T-helper 1 cell treated with Interleukin-12 subunit alpha and Interleukin-12 subunit beta and Interleukin-4 antibody, amounts not matched to agents 30 ng/mL and 1 ng/mL, for 36 hours (primary cell): ENCODE data around the gene ANOS1. TPM values are rescaled to one million over a fixed set of nuclear protein-coding genes. Genes with fewer than 3 reads are reported as not detected.

Experiments used
- intact Hi-C: fragments of 100-400 bp; cut with micrococcal nuclease; formaldehyde crosslinking; loops from one replicate; pipeline ENCODE4 v1.15.1; 2024
- total RNA-seq: library from RNA; stranded (reverse); gene quantifications from 2 replicates; pipeline ENCODE4 v1.2.3, GENCODE V29; 2022

ANOS1 gene
- total RNA-seq, 1 donor from 2014 or later: not detected

DNA sequence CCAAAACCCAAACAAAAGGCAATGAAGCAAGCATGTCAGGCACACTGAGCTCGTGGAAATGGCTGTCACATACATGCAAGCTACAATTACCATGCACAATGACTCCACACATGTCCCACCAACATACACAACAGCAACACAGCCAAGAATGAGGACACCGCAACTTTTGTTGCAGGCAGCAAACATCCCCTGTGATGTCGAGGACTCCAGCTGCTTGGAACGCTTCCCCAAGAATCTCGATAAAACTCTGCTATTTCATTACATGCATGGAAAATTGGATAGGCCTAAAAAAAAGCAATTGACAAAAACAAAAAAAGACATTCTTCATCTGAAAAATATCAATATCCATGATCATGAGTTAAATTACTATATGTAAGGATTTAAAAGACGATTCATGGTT, 11.8 kb downstream of the ANOS1 start:
- intact Hi-C loops: no loop called here

DNA sequence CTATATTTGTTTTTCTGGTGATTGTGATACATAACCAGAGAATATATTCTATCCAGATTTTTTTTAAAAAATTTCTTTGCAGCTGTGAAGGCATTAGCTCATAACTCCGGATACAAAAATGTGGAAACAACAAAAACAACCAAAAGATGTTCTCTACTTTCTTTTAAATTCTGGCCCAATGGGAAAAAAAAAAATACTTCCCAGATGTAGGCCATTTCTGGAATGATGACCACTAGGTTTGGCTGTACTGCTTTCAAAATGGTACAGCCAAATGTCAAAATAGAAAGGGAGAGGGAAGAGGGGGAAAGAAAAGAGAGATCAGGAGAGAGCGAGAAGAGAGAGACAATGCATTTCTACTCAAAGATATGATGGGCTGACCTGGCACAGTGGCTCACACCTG, 14.6 kb downstream of the ANOS1 start:
- intact Hi-C loops: no loop called here

DNA sequence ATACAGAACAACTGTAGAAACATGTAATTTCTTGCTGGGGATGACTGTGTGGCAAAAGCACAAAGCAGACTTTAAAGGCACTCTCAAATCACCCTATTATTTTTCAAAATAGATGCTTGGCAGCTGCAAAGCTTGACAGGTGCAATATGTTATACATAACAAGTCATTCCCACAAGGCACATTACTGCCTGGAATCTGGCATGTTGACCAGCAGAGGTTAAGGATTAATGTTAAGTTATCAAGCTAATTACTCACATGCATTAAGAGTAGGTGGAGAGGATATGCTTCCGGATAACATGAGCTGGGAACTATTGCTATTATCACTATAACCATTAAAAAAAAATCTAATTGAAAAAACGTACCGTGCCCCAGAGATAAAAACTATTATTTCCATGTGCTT, 17.8 kb downstream of the ANOS1 start:
- intact Hi-C loops: no loop called here

DNA sequence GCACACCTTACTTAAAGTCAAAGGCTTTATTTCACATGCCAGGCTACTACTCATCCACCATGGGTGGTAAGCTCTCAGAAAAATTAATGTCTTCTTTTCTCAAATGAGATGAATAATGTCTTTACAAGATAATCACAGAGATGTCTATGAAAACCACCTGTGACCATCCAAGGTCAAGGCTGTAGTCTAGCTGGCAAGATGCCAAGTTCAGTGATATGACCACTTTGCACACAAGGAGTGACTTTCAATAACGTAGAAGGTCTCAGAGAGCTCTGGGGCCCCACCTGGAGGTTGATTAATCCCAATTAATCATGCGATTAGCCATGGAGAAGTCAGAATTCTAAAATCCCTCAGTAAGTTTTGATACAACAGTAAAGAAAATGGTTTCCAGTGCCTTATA, 20.5 kb downstream of the ANOS1 start:
- intact Hi-C loops: no loop called here

DNA sequence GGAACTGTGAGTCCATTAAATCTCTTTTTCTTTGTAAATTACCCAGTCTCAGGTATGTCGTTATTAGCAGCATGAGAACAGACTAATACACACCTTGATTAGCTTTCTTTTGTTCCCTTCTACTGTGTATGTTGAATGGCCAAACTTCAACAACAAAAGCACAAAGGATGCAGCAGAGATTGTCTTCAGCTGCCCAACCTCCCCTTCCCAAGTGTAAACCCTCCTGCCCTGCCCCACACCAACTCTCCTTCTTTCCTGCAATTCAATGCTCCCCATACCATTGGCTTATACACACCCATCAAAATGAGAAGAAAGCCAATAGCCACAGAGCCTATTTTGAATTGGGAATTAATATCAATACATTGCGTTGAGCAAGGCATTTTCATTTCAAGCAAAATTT, 27.8 kb downstream of the ANOS1 start:
- intact Hi-C loops: no loop called here

DNA sequence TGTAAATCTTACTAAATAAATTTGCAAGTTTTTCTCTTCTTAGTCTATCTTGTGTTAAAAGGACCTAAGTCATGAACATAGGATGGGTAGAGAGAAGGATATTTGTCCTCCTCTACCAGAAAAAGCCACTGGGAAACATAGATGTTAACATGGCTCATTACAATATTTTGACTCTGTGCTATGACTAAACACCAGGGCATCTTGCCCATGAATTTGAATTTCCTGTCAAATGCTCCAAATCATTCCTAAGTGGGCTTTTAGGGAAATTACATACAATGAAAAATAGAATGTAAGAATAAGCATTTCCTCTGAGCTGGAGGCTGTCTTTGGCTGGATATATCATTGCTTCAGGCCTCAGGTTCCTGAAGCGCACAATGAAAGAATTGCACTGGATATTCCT, 39.1 kb downstream of the ANOS1 start:
- intact Hi-C loops: no loop called here

DNA sequence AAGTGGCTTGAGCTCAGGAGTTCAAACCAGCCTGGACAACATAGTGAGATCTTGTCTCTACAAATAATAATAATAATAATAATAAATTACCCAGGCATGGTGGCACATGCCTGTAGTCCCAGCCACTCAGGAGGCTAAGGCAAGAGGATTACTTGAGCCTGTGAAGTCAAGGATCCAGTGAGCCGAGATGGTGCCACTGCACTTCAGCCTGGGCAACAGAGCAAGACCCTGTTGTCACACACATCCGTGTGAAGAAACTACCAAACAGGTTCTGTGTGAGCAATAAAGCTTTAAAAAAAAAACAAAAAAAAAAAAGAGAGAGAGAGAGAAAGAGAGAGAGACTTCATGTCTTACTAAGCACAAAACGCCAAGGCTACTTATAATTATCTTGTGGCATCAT, 42.5 kb downstream of the ANOS1 start:
- intact Hi-C loops: no loop called here

DNA sequence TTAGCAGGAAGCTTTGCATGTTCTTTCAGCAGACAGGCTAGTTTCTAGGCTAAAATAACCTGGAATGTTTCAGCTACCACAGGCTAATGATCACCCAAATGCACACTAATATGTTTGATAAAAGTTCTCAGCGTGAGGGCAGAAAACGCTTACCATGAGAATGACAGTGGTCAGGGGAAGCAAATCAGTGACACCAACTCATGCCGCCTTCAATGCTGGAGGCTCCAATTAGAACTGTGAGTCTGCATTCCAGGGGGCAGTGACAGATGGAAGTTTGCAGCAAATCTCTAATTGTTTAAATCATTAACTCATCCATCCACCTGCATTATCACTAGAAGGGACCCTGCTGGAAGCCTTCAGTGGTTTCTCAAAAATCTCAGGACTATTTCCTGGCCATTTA, 43.2 kb downstream of the ANOS1 start:
- intact Hi-C loops: no loop called here

DNA sequence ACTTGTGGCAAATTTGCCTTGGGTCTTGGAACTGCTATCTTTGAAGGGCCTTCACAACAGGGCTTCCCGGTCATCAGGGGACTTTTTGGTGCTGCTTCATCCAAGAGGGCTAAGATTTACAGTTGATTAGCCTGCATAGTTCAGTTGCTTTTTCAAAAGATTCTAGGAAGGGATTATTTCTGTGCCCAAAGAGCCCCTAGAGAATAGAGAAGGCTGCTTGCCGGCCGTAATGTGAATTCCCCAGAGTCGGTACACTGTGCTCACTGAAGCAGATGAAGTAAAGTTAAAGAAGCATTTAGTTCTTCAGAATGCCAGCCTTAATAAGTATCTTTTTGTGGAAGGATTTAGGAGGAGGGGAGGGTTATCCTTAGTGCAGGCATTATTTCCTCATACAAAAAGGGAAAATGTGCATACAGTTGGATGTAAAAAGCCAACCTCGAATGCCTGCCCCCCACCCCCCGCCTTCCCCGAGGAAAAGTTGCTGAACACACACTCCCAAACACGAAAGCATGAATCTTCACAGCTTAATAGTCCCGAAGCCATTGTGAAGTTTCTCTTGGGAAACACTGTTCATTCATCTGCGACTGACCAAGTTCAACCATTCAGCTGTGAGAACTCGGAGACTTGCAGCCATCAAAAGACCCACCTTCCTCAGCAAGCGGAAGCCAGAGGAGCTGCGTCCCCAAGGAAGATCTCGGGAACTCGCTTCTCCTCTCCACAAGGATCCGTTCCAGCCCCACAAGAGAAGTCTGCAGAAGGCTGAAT, 47.6 kb downstream of the ANOS1 start:
- intact Hi-C loops: no loop called here

DNA sequence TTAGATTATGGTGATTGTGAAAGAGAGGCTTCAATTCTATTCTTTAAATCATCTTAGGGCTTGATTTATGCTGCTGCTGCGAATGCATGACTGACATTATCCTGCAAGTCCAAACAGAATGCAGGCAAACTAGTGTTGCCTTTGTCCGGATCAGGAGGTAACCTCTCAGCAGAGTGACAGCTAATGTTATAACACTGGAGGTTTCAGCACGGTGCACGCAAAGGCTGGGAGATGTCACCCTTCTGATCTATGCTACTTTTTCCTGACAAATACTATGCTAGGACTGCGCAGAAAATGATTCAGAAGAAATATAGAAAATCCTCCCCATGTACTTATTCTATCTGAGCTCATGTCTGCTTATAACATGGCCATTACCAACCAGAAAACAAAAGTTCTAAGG, 48.2 kb downstream of the ANOS1 start:
- intact Hi-C loops: no loop called here

DNA sequence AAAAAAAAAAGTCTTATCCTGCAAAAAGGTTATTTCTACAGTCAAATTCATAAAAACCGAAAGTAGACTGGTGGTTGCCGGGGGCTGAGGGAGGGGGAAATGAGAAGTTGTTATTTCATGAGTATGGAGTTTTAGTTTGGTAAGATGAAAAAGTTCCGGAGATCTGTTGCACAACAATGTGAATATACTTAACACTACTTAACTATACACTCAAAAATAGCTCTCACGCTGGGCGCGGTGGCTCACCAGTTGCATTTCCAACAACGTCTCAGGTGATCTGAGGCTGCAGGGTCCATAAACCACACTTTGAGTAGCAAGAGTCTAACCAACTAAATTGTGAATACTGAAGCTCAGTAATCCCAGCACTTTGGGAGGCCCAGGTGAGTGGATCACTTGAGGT, 52.4 kb downstream of the ANOS1 start:
- intact Hi-C loops: no loop called here

DNA sequence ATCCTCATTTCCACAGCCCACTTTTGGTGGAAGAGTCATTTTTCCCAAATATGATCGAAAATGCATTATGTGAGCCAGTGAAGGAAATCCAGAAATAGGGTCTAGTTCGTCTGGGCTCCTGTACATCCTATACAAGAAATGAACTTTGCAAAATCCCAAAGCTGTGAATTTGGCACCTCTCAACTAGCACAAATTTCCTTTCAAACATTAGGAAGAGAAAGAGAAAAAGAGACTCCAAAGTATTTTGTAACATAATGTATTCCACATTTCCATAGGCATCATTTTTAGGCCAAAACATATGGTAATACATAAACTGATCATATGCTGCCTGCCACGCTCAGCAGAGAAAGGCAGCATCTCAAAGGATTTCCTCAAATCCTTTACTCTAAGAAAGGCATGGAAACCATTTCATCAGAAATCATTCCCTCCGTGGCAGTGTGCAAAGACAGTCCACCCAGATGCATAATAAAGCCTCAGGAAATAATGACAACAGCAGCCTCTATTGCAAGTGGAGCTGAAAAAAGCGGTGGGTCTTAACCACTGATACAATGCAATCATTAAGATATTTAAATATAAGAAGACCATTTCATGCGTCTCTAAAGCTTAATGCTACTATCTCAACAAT, 56.8 kb downstream of the ANOS1 start:
- intact Hi-C loops: no loop called here

DNA sequence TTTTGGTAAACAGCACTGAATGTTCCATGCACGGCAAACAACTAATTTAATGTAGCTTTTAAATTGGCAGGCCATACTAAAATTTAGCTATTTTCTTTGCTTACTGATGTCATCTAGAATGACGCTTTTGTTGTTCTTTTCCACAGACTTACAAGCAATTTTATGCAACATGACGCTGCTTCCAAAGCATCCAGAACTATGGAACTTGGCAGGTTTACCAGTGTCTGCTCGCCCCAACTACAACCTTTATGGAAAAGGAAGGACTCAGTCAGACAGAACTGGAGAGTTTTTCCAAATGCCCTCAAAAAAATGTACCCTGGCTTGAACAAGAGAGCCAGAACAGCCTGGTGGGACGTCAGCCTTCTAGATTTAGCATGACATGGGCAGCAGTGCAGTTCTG, 58.7 kb downstream of the ANOS1 start:
- intact Hi-C loops: no loop called here

DNA sequence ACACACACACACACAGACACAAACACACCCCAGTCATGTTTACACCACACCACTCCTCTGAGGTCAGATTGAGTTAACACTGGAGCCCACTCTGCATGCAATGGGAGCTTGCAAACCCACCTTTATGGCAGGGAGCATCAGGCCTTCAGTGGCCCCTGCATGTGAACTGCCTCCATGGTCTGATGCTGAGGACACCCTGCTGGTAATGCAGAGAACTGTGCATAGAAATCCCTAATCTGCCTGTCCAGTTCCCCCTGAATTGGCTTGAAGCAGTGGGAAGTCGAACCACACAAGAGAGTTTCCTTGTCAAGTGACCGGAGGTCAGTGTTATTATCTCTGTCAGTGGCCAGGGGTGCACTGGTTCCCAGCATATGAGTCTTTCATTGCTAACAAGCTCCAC, 59.8 kb downstream of the ANOS1 start:
- intact Hi-C loops: no loop called here

DNA sequence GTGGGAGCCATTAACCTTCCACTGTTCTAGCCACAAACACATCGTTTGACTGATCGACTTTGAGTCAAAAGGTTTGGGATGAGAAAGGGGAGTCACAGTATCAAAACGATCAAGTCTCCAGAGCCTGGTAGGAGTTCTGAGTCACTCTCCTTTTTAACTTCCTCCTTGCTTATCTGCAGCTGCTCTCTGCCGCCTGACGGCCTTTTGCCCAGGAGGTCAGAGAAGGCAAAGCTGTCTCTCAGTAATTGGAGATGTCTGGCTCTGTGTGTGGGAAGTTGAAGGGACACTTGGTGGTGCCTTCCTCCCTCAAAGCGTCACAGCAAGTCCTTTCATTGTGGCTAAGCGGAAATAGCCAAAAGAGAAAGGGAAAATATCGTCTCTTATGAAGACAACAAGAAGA, 63.1 kb downstream of the ANOS1 start:
- intact Hi-C loops: no loop called here

DNA sequence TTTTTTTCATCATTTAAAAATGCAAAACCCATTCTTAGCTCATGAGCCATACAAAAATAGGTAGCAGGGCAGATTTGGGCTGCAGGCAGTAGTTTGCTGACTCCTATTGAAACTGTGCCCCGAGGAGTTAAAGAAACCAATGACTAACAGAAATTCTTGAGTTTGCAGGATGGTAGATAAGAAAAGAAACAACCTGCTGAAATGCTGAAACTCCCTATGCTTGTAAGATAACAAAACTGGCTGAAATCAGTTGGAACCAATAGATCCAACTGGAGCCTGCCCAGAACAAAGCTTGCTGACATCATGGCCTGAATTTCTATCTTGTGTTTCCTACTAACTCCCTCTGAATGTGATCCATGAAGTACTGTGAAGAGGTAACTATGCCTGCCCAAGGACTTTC, 68.6 kb downstream of the ANOS1 start:
- intact Hi-C loops: no loop called here

DNA sequence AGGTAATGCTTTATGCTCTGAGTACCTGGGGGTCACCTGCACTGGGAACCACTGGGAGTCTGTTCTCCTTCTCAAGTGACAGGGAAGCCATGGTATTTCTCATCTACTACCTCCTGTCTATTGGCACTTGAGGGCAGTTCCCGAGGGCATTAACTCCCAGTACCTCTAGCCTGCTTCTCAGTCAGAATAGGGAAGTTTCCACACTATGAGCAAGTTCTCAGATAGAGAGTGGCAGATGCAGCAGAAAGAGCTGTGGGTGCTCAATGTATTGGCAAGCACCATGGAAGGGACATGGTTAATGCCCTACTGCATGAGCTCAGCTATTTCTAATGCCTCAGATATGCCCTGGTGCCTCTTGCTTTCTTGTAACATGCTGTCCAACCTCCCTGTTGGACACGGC, 74.1 kb downstream of the ANOS1 start:
- intact Hi-C loops: no loop called here

DNA sequence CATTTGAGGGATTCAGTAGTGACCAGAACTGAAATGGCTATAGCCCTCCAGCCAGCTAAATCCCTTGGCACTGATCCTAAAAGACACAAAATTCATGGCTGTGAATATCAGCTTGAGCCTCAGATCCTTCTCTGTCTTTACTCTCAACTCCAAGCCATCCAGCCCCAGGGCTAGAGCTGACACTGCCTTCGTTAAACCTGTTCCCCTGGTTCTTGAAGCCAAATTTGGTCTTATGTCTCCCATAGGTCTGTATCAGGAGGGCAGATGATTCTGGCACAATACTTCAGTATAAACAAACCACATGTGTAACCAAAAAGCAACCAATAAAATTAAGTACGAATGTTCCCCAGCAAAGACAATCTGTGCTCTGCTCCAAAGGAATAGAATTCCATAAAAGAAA, 78.0 kb downstream of the ANOS1 start:
- intact Hi-C loops: no loop called here

DNA sequence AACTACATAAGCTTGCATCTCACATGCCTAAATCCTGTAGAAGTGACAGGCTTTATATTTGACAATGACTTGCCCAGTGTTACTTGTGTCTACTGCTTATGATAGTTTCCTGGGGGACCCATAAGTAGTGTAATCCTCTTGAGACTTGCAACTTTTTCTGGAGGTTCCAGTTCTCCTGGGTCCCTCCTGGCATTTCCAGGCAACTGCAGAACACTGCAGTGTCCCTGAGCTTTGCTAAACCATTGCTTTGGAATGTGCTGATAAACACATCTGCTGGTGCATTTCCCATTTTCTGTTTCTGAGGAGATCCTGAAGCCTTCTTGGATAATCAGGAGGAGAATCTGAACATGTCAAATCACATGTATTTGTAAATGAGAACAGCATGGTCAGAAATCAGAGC, 82.0 kb downstream of the ANOS1 start:
- intact Hi-C loops: no loop called here

DNA sequence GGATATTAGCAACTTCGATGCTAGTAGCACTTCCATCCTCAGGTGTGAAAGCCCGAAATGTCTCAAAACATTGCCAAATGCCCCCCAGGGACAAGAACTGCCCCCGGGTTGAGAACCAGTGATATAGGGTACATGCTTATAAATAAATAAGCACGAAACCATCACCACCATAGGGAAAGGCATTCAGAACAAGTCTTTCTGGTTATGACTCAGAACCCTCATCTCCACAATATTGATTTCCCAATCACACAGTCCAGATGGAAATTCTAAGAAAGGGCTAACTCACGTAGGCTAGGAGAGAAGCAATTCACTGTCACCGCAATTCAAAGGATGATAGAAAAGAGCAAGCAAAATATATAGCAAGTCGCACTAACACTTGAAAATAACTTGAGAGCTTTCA, 84.8 kb downstream of the ANOS1 start:
- intact Hi-C loops: no loop called here

DNA sequence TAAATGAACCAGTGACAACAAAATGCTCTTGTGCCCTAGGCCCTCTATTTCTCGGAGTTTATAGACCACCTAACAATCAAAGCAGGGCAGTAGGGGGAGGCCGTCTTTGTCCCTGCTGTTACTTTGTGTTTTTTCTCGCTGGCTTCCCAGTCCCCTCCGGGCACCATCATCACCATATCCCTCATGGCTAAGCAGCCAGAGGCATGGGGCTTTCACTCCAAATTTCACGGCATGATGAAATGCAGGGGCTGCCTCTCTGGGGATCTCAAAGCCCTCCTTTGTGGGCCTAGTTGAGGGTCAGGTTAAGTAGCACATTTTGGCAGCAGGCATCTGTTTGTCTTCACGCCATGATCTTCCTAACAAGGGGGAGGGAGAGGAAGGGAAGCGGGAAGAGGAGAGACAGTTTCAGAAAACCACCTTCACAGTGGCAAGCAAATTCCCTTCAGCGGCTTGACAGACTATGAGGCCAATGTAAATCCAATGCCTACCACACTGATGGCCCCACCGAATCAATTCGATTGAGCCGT, 91.9 kb downstream of the ANOS1 start:
- intact Hi-C loops: no loop called here

DNA sequence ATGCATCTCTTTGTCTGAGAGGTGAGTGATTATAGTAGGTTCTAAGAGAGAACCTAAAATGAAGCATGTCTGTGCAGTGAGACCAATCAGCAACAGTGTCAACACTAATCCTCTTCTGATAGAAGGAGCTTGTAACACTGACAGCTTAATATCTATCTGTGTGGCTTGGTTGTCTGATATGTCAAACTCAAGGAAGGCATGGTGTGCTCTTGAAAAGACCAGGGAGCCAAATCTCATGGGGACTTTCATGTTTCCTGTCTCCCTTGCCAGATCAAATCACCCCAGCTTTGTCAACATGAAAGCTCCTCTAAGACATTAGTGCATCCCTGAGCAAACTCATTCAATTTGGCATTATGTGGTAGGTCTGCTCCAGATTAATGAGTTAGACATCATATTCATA, 95.4 kb downstream of the ANOS1 start:
- intact Hi-C loops: no loop called here

DNA sequence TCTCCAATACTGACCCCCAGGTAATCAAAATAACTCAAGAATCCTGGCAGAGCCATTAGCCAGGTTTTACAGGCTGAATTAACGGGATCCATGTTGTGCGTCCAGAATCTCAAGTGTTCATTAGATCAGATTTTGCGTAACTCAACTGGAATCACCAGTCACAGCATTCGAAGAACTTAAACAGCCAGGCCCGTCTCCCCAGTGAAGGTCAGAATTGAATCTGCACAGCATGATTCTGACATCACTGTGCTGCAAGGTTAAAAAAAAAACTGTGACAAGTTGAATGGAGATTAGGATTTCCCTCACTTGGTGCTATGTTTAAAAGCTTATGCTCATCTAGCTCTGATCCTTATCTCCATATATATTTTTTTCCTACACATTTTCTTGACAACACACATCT, 96.1 kb downstream of the ANOS1 start:
- intact Hi-C loops: no loop called here
